Stimulated activated CD8-positive, alpha-beta memory T cell treated with anti-CD3 and anti-CD28 coated beads, Interleukin-12 subunit alpha, Interleukin-12 subunit beta, amount 100 ng/mL, for 1 hour (primary cell): ENCODE results near the gene UBR3.

Experiments
- DNase-seq: peaks from one replicate; pipeline ENCODE4 v3.0.0-alpha.2; 2020; ENCODE audit warnings: low read depth

UBR3 gene

DNA sequence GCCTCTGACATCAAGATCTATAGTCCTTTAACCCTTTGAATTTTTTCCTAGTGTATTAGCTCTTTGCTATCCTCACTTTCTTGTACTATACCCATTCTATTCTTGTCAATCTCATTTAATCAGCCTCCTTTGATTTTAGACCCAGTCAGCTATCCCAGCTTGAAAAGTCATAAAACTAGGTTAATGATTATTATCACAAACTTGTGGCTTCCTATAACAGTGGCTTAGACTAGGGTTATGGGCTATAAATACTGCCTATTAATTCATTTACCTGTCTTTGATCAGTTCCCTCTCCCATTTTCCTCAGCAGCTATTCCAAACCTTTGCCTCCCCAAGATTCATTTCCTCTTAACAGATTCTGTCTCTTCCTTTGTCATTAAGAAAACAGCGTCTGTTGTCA is 174.8 kb downstream of the UBR3 start:
- DNase-seq: no peak

DNA sequence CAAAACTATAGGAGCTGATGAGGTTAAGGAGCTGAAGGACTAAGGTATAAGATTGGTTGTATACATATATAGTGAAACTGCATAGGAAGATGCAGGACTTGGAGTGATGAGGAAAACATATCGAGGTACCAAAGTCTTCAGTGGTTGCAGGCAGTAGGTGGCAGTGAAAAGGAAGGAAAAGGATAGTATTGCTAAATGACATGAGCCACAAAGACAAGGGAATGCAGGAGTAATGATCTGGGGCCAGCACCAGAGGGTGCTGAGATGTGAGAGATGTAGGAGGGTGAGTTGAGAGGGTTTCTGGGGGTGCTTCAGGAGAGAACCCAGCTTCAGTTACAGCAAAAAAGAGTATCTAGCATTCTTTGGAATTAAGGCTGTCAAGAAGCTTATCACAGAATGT is 178.4 kb downstream of the UBR3 start:
- no peak for DNase-seq

DNA sequence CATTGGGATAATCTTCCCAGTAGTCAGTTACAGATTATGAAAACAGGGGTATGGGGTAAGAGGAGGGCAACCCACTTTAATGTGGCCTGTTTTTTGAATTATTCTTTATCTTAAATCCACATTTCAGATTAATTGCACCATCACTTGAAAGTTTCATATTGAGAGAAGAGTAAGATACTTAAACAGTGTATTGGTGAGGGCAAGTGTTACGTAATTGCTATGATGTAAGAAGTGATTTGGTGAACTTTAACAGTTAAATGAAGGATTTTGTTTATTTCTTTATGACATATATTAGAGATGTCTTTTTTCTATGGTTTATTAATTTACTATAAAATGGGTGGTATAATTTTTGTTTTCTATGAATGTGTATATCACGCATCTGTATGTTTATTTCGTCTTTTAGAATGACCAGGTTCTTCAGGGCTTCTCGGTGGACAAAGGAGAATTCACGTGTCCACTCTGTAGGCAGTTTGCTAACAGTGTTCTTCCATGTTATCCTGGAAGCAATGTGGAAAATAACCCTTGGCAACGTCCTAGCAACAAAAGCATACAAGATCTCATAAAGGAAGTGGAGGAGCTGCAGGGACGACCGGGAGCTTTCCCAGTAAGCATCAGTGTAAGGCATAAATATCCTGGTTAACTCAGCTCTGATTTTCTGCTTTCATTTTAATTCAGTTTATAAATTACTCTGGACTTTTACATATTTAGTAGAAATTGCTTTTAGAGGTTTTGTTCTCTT is 179.5 kb downstream of the UBR3 start:
- DNase-seq: no peak

DNA sequence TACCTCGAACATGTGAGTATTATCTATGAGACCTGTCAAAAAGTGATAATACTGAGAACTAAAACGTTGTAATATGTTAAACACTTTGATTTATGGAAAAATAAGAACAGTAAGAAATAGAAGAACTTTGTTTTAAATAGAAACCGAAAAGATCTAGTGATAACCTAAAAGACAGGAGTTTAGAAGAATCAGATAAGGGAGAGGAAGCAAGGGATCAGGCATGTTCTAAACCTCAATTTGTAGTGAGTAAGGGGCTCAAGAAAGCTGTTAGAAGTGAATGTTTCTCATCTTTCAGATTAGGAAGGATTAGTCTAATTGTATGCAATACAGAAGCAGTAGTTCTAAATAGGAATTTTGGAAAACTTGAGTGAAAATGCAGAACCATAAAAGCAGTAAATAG is 182.0 kb downstream of the UBR3 start:
- DNase-seq: no peak

DNA sequence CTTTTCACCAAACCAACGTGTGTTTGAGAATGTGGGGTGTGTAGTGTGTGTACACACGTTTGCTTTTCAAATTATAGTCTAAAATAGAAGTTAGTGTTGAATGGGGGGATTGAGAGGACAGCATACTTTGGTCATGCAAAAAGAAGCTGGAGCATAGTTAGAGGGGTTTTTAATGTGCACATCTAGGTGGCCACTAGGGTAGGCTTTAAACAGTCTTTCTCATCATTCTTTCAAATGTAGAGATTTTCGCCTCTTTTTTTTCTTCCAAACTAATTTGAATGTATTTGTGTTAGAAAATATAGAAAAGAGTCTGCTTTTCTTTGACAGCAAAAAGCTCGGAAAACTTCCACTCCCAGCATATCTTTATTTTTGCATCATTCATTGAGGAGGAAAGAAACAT is 185.5 kb downstream of the UBR3 start:
- DNase-seq: no peak

DNA sequence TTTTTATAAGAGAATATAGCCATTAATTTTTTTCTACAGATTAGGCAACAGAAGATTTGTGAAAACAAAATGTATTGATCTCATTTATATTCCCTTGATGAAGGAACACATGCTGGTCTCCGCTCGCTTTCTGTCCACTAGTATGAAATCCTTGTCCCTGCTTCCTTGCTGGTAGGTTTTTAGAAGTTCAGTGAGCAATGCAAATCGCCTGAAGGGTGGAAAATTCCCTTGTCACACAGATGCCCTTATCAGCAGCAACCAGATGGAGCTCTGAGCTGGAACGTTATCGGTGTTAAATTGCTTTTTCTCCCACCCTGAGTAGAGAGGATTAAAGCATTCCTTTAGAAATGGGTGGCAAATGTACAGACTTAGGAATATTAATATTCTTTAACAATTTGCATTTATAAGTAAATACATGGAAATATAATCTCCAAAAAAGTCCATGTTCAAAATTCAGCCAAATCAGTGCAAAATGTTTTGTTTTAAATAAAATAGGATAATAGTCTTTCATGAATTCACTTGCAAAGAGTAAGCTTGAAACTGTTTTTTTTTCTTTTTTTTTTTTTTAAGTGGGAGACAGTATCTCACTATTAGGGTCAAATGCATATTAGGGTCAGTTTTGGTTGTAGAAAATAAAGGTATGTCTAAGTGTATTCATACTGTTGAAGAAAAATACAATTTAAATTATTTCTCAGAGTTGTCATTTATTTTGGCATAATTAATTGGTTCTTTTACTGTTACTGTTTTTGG is 186.7 kb downstream of the UBR3 start:
- DNase-seq: no peak

DNA sequence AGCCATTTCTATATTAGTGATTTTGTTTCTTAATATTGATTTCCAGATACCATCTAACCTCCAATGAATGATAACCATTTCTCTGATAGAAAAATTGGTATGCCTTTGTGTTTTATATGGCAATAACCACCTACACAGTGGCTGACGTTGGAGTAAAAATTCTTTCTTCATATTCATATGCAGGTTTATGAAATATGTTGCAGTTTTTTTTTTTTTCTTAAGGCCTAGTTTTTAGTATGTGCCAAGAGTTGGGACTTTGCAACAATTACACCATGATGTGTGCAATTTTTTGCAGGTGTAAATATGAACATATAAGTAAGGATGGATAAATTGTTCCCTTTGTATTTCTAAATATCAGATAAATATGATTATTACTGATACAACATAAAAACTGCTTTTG is 187.5 kb downstream of the UBR3 start:
- DNase-seq: no peak

DNA sequence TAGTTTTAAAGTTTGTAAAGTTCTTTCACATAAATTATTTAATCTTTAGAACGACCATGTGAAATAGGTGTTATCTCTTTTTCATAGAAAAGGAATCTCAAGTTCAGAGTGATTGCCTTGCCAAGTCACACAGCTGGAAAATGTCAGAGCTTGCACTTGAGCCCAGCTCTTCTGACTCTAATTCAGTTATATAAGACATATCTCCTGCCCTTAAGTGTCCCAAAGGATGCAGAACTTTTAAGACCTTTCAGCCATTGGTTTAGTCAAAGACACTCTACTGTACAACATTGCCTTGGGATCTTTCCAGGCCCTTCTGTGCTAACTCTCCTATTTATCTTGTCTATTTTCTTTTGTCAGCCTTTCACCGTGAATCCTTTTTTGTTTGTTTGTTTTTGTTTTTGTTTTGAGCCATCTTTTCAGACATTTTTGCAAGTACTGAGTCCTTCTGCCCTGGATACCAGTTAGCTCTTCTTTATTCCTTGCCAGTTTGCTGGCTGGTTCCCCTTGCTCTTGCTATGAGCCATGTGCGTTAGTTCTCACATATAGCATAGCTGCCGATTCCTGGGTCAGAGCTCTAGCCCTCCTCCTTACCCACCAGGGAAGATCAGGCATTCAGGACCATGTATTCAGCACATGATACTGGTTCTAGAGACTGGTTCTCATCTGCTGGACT is 190.7 kb downstream of the UBR3 start:
- DNase-seq: no peak

DNA sequence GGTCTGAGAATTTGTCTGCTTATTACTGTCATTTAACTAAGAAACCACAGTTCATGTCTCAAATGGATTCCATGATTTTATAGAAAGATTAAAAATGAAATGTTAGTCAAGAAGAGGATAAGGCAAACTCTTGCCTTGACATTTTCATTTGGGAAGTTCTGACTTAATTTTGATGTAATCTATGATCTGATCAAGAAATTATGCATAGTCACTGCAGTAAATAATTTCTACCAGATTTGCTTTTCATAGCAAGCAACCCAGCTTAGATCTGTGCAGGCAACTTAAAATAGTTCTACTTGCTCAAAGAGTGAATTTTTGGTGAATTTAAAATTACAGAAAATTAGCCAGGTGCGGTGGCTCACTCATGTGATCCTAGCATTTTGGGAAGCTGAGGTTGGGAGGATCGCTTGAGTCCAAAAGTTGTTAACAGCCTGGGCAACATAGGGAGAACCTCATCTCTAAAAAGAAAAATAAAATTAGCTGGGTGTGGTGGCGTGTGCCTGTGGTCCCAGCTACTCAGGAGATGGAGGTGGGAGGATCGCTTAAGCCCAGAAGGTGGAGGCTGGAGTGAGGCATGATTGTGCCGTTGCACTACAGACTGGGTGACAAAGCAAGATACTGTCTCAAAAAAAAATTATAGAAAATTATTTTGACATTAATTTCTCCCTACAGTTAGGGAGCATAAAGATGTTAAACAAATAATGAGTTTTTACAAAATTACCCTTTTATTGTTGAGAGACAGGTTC is 192.0 kb downstream of the UBR3 start:
- no peak for DNase-seq

DNA sequence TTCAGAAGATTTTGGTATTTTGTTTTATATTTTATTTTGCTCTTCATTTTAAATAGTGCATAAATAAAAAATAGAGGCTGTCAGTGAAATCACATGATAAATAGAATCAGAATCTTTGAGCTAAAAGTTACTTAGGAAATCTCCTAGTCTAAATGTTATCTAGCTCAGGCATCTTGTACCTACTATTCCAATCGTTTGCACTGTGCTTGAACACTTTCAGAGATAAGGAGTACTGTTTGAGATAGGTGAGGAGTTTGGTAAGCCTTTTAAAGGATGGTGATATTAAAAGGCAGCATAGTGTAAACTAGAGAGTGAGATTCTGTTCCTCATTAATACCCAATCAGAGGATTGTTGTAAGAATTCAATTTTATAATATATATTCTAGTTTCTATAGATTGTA is 193.5 kb downstream of the UBR3 start:
- no peak for DNase-seq

DNA sequence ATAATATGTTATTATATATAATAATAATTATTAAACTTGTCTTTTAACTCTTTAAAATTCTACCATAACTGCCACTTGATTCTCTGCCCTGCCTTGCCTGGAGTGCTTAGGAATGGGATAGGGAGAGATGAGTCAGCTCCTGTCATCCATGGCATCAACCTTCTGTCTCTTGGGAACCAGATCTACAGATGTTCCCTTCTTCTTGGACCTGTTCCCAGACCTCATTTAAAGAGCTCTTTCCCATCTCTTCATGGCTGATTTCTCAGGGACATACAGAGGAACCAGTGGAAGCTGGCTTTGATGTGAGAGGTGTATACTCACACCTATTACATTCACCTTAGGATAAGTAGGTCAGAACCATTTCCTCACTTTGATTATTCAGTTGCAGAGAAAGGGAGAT is 195.4 kb downstream of the UBR3 start:
- no peak for DNase-seq

DNA sequence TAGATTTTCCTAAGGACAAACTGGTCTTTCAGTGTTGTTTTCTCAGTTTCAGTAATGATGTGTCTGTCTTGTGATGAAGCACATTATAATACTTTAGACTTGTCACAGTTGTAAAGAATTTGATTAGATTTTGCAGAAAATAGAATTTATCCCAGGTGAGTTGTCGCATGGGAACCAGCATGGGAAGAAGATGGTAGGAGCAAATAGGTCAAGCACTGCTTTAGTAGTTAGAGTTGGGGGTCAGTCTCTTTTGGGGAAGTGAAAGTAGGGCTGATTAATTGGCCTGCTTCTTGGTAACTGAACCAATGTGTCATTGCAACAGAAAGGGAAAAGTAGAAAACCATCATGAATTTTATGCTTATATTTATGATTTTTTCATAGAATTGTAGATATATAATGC is 197.5 kb downstream of the UBR3 start:
- no peak for DNase-seq

DNA sequence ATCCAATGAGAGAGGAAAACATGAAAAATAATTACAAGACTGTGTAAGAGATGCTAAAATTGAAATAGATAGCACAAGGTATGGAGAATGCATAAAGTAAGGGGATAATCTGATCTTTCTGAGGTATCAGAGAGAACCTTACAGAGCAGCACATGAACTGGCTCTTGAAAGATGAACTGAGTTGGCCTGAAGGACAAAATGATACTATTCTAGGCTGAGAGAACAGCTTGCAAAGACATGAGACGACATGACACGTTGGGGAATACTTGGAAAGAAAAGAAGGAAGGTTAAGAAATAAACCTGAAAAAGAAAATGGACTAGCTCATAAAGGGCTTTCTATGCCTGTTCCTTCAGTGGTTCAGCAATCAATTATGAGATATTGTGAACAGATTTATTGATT is 198.0 kb downstream of the UBR3 start:
- DNase-seq: no peak

DNA sequence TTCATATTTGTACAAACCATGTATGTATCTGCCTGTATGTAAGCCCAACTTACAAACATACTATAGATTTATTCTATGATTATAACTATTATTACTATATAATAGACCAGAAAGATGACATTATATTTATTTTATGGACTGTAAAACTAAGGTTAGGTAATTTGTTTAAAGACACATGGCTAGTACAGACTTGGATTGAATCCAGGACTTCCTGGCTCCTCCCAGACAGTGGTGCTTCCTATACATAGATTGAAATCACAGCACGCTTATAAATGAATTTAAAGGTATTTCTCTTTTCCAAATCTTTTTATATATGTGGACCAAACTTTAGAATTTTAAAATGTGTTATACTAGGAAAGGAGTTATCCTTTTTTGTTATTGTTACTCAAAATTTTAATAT is 199.1 kb downstream of the UBR3 start:
- no peak for DNase-seq

DNA sequence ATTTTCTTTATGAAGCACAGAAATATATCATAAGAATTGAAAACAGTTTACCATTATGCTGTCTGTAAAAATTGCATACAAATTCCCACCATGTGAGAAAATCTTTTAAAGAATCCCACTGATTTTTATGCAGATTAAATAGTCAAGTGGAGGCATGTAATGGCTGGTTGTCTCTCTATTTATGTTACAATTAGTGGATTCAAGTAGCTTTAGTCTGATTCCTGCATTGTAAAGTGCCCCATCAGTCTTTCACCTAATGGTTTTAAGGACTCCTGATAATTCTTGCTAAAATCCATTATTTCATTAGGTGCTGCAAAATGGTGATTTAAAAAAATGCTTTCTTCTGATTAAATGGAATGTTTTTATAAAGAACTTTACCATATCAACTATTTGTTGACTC is 202.3 kb downstream of the UBR3 start:
- no peak for DNase-seq

DNA sequence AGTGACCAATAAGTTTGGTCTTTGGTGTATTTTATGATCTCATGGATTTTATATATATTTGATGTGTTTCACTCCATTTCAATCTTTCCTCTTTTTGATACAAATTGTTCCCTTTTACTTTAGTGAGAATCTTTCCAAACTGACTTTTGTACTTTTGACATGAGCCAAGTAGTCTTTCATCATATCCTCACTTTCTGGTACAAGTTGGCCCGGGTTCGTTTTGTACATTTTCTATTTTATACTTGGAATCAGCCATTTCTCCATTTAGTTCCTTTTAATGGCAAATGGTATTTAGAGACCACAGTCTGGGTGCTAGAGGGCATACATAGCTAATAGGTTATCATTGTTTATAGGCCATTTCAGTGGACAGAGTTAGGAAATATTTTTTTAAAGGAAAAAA is 202.8 kb downstream of the UBR3 start:
- no peak for DNase-seq

DNA sequence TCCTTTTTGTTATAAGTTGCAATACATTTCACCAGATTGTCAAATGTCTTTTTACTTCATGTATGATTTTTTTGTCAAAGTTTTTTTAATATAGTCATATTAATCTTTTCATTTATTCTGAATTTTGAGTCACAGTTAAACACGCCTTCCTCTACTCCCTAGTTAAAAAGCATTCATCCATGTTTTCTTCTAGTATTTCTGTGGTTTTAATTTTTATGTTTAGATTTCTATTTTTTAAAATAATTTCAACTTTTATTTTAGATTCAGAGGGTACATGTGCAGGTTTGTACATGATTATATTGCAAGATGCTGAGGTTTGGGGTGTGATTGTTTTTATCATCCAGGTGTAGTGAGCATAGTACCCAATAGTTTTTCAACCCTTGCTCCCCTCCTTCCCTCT is 204.0 kb downstream of the UBR3 start:
- DNase-seq: no peak

DNA sequence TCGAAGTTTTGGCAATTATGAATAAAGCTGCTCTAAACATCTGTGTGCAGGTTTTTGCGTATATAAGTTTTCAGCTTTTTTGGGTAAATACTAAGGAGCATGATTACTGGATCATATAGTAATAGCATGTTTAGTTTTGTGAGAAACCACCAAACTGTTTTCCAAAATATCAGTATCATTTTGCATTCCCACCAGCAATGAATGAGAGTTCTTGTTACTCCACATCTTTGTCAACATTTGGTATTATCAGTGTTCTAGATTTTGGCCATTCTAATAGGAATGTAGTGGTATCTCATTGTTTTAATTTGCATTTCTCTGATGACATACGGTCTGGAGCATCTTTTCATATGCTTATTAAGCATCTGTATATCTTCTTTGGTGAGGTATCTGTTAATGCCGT is 207.3 kb downstream of the UBR3 start:
- DNase-seq: no peak

DNA sequence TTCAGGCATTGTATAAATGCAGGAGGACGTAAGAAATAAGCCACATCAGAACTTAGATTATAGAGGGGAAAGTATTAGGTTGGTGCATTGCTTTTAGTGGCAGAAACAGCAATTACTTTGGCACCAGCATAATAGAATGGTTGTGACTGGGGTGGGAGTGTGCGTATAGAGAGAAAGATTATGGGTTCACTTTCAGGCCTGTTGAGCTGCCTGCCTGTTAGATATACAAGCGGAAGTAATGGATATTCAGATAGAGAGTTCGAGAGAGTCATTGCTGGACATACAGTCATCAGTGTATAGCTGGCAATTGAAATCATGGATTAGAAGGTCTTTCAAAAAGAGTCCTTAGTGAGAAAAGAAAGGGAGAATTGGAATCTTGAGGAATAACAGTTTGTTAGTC is 211.5 kb downstream of the UBR3 start:
- DNase-seq: no peak

DNA sequence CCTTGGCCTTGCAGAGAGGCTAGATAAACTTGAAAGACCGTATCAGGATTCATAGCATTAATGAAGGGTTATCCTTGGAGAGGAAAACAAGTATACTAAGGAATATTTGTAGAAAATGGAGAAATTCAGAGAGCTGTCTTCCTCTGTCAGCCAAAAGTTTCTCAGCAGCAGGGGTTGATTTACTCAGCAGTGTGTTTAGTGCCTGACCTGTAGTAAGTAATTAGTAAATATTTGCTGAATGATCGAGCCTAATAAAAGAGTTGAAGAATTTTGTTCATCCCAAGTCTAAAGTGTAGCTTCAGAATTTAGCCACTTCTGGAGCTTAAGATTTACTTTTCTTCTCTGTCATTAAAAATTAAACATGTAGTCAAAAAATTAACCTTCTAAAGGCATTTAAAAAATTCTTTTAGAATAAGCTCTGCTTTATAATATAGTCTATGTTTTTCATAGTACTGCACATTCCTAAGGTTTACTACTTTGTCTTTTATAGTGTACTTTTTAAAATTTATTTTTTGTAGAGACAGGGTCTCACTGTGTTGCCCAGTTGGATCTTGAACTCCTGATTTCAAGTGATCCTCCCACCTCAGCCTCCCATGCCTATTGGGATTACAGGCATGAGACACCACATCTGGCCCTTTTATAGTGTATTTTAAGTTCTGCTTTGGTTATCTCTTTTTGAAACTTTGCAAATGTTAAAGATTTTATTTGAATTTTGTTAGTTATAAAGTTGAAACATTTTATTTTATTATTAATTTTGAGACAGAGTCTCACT is 212.3 kb downstream of the UBR3 start:
- no peak for DNase-seq

DNA sequence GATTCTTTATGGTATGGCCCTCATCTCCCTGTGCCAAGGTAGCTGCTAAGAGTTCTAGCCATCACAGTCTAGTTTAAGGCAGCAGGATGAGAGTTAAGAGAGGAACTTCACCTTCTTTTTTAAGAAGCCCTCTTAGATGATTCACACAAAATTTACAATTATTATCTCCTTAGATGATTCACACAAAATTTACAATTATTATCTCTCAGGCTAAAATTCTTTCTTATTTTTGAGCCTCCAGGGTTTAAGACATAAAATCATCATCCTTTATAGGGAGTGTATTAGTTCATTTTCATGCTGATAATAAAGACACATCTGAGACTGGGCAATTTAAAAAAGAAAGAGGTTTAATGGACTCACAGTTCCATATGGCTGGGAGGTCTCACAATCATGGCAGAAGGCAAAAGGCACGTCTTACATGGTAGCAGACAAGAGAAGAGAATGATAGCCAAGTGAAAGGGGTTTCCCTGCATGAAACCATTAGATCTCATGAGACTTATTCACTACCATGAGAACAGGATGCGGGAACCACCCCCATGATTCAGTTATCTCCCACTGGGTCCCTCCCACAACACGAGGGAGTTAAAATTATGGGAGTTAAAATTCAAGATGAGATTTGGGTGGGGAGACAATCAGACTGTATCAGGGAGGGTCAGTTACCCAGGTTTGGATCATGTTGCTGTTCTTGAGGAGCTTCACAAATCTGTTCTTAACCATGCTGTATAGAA is 217.7 kb downstream of the UBR3 start:
- no peak for DNase-seq
